GM23248 (cell line): ENCODE data around the gene CCNY. TPM values are rescaled to one million over a fixed set of nuclear protein-coding genes. Genes with fewer than 3 reads are reported as not detected.

Experiments
- DNase-seq: peaks from one replicate; pipeline ENCODE4 v3.0.0-alpha.2; 2015
- H2AFZ ChIP-seq: fragments of 200-600 bp; sonication (generic); 2 replicates; pipeline ENCODE4 v1.6.1; 2016; ENCODE audit warnings: antibody characterized with exemption
- H3F3A ChIP-seq: fragments of 200-600 bp; sonication (generic); 2 replicates; pipeline ENCODE4 v1.6.1; 2016; ENCODE audit warnings: mild to moderate bottlenecking, antibody characterized with exemption, mixed run types; ENCODE audit not compliant: insufficient read depth
- H3K27ac ChIP-seq: fragments of 200-600 bp; sonication (generic); 2 replicates; pipeline ENCODE4 v1.5.1; 2016; ENCODE audit warnings: mild to moderate bottlenecking
- H3K27me3 ChIP-seq: fragments of 200-600 bp; sonication (generic); replicated peaks from 2 replicates; pipeline ENCODE4 v1.6.1; 2016; ENCODE audit warnings: mild to moderate bottlenecking; ENCODE audit not compliant: insufficient read depth
- H3K36me3 ChIP-seq: fragments of 200-600 bp; sonication (generic); 2 replicates; pipeline ENCODE4 v1.6.1; 2016; ENCODE audit warnings: low read depth, mild to moderate bottlenecking
- H3K4me1 ChIP-seq: fragments of 200-600 bp; sonication (generic); 2 replicates; pipeline ENCODE4 v1.6.1; 2016; ENCODE audit warnings: mild to moderate bottlenecking; ENCODE audit not compliant: insufficient read depth
- H3K4me2 ChIP-seq: fragments of 200-600 bp; sonication (generic); one replicate; pipeline ENCODE4 v1.6.1; 2016; ENCODE audit warnings: mild to moderate bottlenecking; ENCODE audit not compliant: unreplicated experiment
- H3K4me3 ChIP-seq: fragments of 200-600 bp; sonication (generic); 2 replicates; pipeline ENCODE4 v1.5.1; 2016; ENCODE audit warnings: mild to moderate bottlenecking
- H3K79me2 ChIP-seq: fragments of 200-600 bp; sonication (generic); 2 replicates; pipeline ENCODE4 v1.6.1; 2016; ENCODE audit warnings: mild to moderate bottlenecking; ENCODE audit not compliant: insufficient read depth
- H3K9ac ChIP-seq: fragments of 200-600 bp; sonication (generic); 2 replicates; pipeline ENCODE4 v1.6.1; 2016; ENCODE audit warnings: mild to moderate bottlenecking
- H3K9me2 ChIP-seq: fragments of 200-600 bp; sonication (generic); 2 replicates; pipeline ENCODE4 v1.6.1; 2016; ENCODE audit warnings: mixed run types, mild to moderate bottlenecking, moderate library complexity; ENCODE audit not compliant: insufficient read depth
- H3K9me3 ChIP-seq: fragments of 200-600 bp; sonication (generic); one replicate; pipeline ENCODE4 v1.6.1; 2017; ENCODE audit warnings: low read depth
- H4K20me1 ChIP-seq: fragments of 200-600 bp; sonication (generic); 2 replicates; pipeline ENCODE4 v1.6.0; 2016; ENCODE audit not compliant: insufficient read depth
- EZH2 ChIP-seq: fragments of 200-600 bp; sonication (generic); IDR thresholded peaks from 2 replicates; pipeline ENCODE4 v1.6.1; 2018; ENCODE audit warnings: antibody characterized with exemption, mild to moderate bottlenecking; ENCODE audit not compliant: insufficient read depth, poor library complexity, severe bottlenecking
- EZH2phosphoT487 ChIP-seq: fragments of 200-600 bp; sonication (generic); IDR thresholded peaks from 2 replicates; pipeline ENCODE4 v1.6.1; 2018; ENCODE audit warnings: antibody characterized with exemption, moderate library complexity, mild to moderate bottlenecking, low read depth; ENCODE audit not compliant: insufficient read depth
- WGBS, 2 experiments: methylation state at CpG; one replicate each; pipeline ENCODE4 v1.1.6; 2015 to 2017; ENCODE audit warnings: low lambda C conversion rate in 2 of 2, low coverage in 1 of 2; ENCODE audit errors: missing lambda C conversion rate in 2 of 2; 5-methylcytosine and 5-hydroxymethylcytosine counted together
- in situ Hi-C: fragments of 300-500 bp; cut with MboI; formaldehyde crosslinking; loops from 2 replicates; pipeline ENCODE4 v1.15.0; 2020
- polyA plus RNA-seq: library from polyadenylated mRNA; unstranded; fragments of >200 nt; fragmentation: Nextera tagmentation; extraction: Ambion mirVana; gene quantifications from 2 replicates; pipeline ENCODE4 v1.2.1, GENCODE V29; 2016
- total RNA-seq: library from RNA; depleted of rRNA; stranded (reverse); fragments of >200 nt; shearing (Covaris generic); gene quantifications from 2 replicates; pipeline ENCODE4 v1.2.3, GENCODE V29; 2014

Gene CCNY
- total and polyA plus RNA-seq, 2 experiments from 2014 or later, result 12.8 to 70.4 TPM

- in situ Hi-C loops, result loop anchor here (25.0 kb wide), 1 partner anchor 463 kb away; no protein-coding TSS in a partner anchor
- Histone ChIP-seq H3K9ac (no peak overlapping the region), H3K4me2 (peak overlapping the region; percentile 12), H3K4me1 (peaks cover 18% of the 10 kb centered on the region), H3K4me3 (no peak overlapping the region), H2AFZ (no peak overlapping the region), H3K27ac (peak overlapping the region; percentile 56), H3K9me2 (no peaks in the 10 kb centered on the region), H3K9me3 (no peaks in the 10 kb centered on the region), H3K27me3 (no peaks in the 10 kb centered on the region), H4K20me1 (no peaks in the 10 kb centered on the region), H3K79me2 (no peaks in the 10 kb centered on the region), H3F3A (peaks cover 18% of the 10 kb centered on the region), H3K36me3 (peaks cover 14% of the 10 kb centered on the region)
- TF ChIP-seq EZH2 (no peak), EZH2phosphoT487 (no peak)
- peak; percentile 86 for DNase-seq
- WGBS, 2 experiments, result 21 to 25% methylated on average over 8 to 9 of the region's 9 CpGs
Observed at GRCh38 chr10:35574924-35575352, 238.6 kb downstream of the CCNY start.

- no peak overlapping the region for H3K4me2 ChIP-seq
- DNase-seq, result no peak
- no peak overlapping the region for H2AFZ ChIP-seq
- peak overlapping the region; percentile 56 for H3K27ac ChIP-seq
- peaks cover 18% of the 10 kb centered on the region for H3F3A ChIP-seq
- TF ChIP-seq EZH2, result no peak
- no peak for TF ChIP-seq EZH2phosphoT487
- no peak overlapping the region for H3K4me3 ChIP-seq
- H3K4me1 ChIP-seq, result peaks cover 18% of the 10 kb centered on the region
- H3K27me3 ChIP-seq, result no peaks in the 10 kb centered on the region
- H3K9me2 ChIP-seq, result no peaks in the 10 kb centered on the region
- peaks cover 8% of the 10 kb centered on the region for H3K36me3 ChIP-seq
- H3K79me2 ChIP-seq, result no peaks in the 10 kb centered on the region
- no peak overlapping the region for H3K9ac ChIP-seq
- H4K20me1 ChIP-seq, result no peaks in the 10 kb centered on the region
- 98% methylated on average over 9 of the region's 9 CpGs for WGBS, 2 experiments
- in situ Hi-C loops, result no loop called here
- no peaks in the 10 kb centered on the region for H3K9me3 ChIP-seq
Observed at GRCh38 chr10:35575640-35576039, 239.3 kb downstream of the CCNY start.

- in situ Hi-C loops, result no loop called here
- Histone ChIP-seq H3K36me3 (no peaks in the 10 kb centered on the region), H3K4me2 (no peak overlapping the region), H4K20me1 (no peaks in the 10 kb centered on the region), H3K27ac (no peak overlapping the region), H3K9me2 (no peaks in the 10 kb centered on the region), H3K9me3 (no peaks in the 10 kb centered on the region), H3K79me2 (no peaks in the 10 kb centered on the region), H3K4me3 (no peak overlapping the region), H3K27me3 (no peaks in the 10 kb centered on the region), H3F3A (peaks cover 18% of the 10 kb centered on the region), H3K4me1 (peaks cover 18% of the 10 kb centered on the region), H2AFZ (no peak overlapping the region), H3K9ac (no peak overlapping the region)
- no peak for DNase-seq
- TF ChIP-seq EZH2, result no peak
- TF ChIP-seq EZH2phosphoT487, result no peak
- WGBS, 2 experiments, result 98 to 100% methylated on average over 3 of the region's 3 CpGs
Observed at GRCh38 chr10:35576730-35577129, 240.4 kb downstream of the CCNY start.

- Histone ChIP-seq H3K9me2 (no peaks in the 10 kb centered on the region), H3F3A (peaks cover 18% of the 10 kb centered on the region), H3K9ac (no peak overlapping the region), H3K9me3 (no peaks in the 10 kb centered on the region), H3K79me2 (no peaks in the 10 kb centered on the region), H3K27me3 (no peaks in the 10 kb centered on the region), H3K27ac (no peak overlapping the region), H3K4me3 (no peak overlapping the region), H3K36me3 (no peaks in the 10 kb centered on the region), H3K4me2 (peak overlapping the region; percentile 23), H3K4me1 (peaks cover 18% of the 10 kb centered on the region), H4K20me1 (no peaks in the 10 kb centered on the region), H2AFZ (no peak overlapping the region)
- TF ChIP-seq EZH2 (no peak), EZH2phosphoT487 (no peak)
- peak; percentile 46 for DNase-seq
- WGBS, 2 experiments, result 13 to 15% methylated on average over 7 of the region's 7 CpGs
- in situ Hi-C loops, result no loop called here
Observed at GRCh38 chr10:35577926-35578617, 241.8 kb downstream of the CCNY start.
